BLaER1 treated with 17β-estradiol and CSF1 and Interleukin-3, amounts not matched to agents 10 nM and 100 nM (cell line): Measurements from ENCODE around the gene THSD7B.
"Not testable (repeated sequence)": the region's sequence is repeated elsewhere in the genome, so short reads cannot be mapped to it uniquely, and the experiment has no call there.

Source experiments
- H3K27ac ChIP-seq, 11 experiments: shearing (Covaris generic); formaldehyde crosslinking; 2 replicates each; pipeline ENCODE4 v1.8.1; 2022
- H3K27me3 ChIP-seq, 11 experiments: shearing (Covaris generic); formaldehyde crosslinking; 2 replicates each; pipeline ENCODE4 v1.8.1; 2022
- H3K36me3 ChIP-seq, 11 experiments: shearing (Covaris generic); formaldehyde crosslinking; 2 replicates each; pipeline ENCODE4 v1.8.1; 2022
- H3K4me1 ChIP-seq, 10 experiments: shearing (Covaris generic); formaldehyde crosslinking; 2 replicates each; pipeline ENCODE4 v1.8.1; 2022
- H3K4me2 ChIP-seq, 11 experiments: shearing (Covaris generic); formaldehyde crosslinking; 2 replicates each; pipeline ENCODE4 v1.8.1; 2022
- H3K4me3 ChIP-seq, 10 experiments: shearing (Covaris generic); formaldehyde crosslinking; 2 replicates each; pipeline ENCODE4 v1.8.1; 2022
- H3K9ac ChIP-seq, 11 experiments: shearing (Covaris generic); formaldehyde crosslinking; 2 replicates each; pipeline ENCODE4 v1.8.1; 2022
- H3K9me3 ChIP-seq, 11 experiments: shearing (Covaris generic); formaldehyde crosslinking; replicated peaks in 1 of 11; 2 replicates each; pipeline ENCODE4 v1.8.1; 2022
- H4K20me1 ChIP-seq, 11 experiments: shearing (Covaris generic); formaldehyde crosslinking; 2 replicates each; pipeline ENCODE4 v1.8.1; 2022
- Cebpa-rat ChIP-seq, 11 experiments: shearing (Covaris generic); IDR thresholded peaks; 2 replicates each; pipeline ENCODE4 v1.8.1; 2022

THSD7B gene

GRCh38 chr2:137535897-137536296 is 770.6 kb downstream of the THSD7B start:
- no peaks in the 10 kb centered on the region for H3K36me3 ChIP-seq
- no peaks in the 10 kb centered on the region for H4K20me1 ChIP-seq
- no peak overlapping the region for H3K9ac ChIP-seq
- no peak overlapping the region for H3K27ac ChIP-seq
- no peaks in the 10 kb centered on the region; a peak in 2 of 20 replicates for H3K4me1 ChIP-seq
- no peaks in the 10 kb centered on the region for H3K27me3 ChIP-seq
- no peak overlapping the region for H3K4me2 ChIP-seq
- no peak overlapping the region for H3K4me3 ChIP-seq
- H3K9me3 ChIP-seq, result no peaks in the 10 kb centered on the region
- no peak for TF ChIP-seq Cebpa-rat (IDR thresholded peaks at IDR 0.05)

- no peak for TF ChIP-seq Cebpa-rat (IDR thresholded peaks at IDR 0.05)
- Histone ChIP-seq H4K20me1 (no peaks in the 10 kb centered on the region), H3K27ac (no peak overlapping the region)
Measured at GRCh38 chr2:137539336-137539735, 774.0 kb downstream of the THSD7B start.

DNA sequence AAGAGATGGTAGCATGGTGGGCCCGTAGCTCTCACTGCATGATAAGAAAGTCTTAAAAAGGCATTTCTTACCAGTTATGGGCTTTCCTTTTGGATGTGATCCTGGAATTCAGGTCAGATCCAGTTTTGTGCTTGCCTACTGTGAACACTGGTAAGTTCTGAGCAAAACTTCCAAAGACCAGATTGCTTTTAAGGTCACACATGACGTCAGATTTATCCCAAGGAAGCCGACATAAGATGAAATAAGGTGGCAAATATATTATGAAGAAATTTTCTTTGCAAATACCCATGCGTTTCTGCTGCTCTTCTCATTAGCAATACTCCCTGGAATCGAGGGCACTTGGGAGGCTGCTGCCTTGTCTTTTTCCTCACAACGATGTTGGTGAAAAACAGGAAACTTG is 782.5 kb downstream of the THSD7B start:
- Histone ChIP-seq H3K4me2 (no peak overlapping the region), H3K36me3 (no peaks in the 10 kb centered on the region), H3K27me3 (no peaks in the 10 kb centered on the region), H3K9me3 (no peaks in the 10 kb centered on the region), H3K4me3 (no peak overlapping the region), H3K9ac (no peak overlapping the region), H4K20me1 (no peaks in the 10 kb centered on the region), H3K27ac (no peak overlapping the region), H3K4me1 (no peaks in the 10 kb centered on the region)
- TF ChIP-seq Cebpa-rat (IDR thresholded peaks at IDR 0.05), result no peak

More at GRCh38 chr2:137539336-137539735, 774.0 kb downstream of the THSD7B start:
- H3K27me3 ChIP-seq, result no peaks in the 10 kb centered on the region
- H3K4me1 ChIP-seq, result no peaks in the 10 kb centered on the region
- no peak overlapping the region for H3K4me2 ChIP-seq
- no peak overlapping the region for H3K4me3 ChIP-seq
- no peak overlapping the region for H3K9ac ChIP-seq
- H3K9me3 ChIP-seq, result peaks cover 0 to 3% (median 0%) of the 10 kb centered on the region in 11 experiments; a peak in 1 of 22 replicates
- no peaks in the 10 kb centered on the region for H3K36me3 ChIP-seq

DNA sequence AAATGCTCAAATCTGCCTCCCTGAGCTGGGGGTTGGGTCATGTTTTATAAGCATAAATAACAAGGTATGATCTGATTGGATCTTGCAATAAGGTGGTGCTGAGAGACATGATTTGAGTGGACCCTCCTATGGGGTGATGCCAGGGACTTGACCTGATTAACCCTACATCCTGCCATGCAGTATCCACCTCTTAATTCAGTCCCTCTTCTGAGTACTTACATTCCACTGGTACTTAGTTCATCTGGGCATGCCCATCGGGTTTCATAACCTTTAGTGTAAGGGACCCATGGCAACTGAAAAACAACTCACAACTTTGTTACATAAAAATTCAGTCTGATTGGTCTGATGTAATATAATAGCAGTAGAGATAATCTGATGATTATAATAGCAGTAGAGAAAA is 801.0 kb downstream of the THSD7B start:
- Histone ChIP-seq H3K27me3 (no peaks in the 10 kb centered on the region), H3K4me1 (peaks cover 0 to 31% (median 11%) of the 10 kb centered on the region in 10 experiments; a peak in 10 of 20 replicates), H3K9me3 (peaks cover 0 to 11% (median 6%) of the 10 kb centered on the region in 11 experiments; a peak in 4 of 22 replicates), H3K4me2 (no peak overlapping the region), H3K27ac (no peak overlapping the region), H3K4me3 (no peak overlapping the region), H3K36me3 (no peaks in the 10 kb centered on the region), H4K20me1 (no peaks in the 10 kb centered on the region), H3K9ac (no peak overlapping the region)
- no peak for TF ChIP-seq Cebpa-rat (IDR thresholded peaks at IDR 0.05)

GRCh38 chr2:137570484-137570883 is 805.1 kb downstream of the THSD7B start:
- Histone ChIP-seq H3K27ac (no peak overlapping the region), H3K4me2 (no peak overlapping the region), H3K4me1 (no peaks in the 10 kb centered on the region), H4K20me1 (no peaks in the 10 kb centered on the region), H3K9me3 (peaks cover 0 to 4% (median under 1%) of the 10 kb centered on the region in 11 experiments; a peak in 2 of 22 replicates), H3K4me3 (no peak overlapping the region), H3K27me3 (no peaks in the 10 kb centered on the region), H3K9ac (no peak overlapping the region), H3K36me3 (no peaks in the 10 kb centered on the region)
- no peak for TF ChIP-seq Cebpa-rat (IDR thresholded peaks at IDR 0.05)

DNA sequence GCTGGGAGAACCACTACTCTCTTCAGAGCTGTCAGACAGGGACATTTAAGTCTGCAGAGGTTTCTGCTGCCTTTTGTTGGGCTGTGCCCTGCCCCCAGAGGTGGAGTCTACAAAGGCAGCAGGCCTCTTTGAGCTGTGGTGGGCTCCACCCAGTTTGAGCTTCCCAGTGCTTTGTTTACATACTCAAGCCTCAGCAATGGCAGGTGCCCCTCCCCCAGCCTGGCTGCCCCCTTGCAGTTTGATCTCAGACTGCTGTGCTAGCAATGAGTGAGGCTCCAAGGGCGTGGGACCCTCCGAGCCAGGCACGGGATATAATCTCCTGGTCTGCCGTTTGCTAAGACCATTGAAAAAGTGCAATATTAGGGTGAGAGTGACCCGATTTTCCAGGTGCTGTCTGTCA is 822.5 kb downstream of the THSD7B start:
- H3K36me3 ChIP-seq, H3K9me3 ChIP-seq, H3K4me3 ChIP-seq, H3K4me2 ChIP-seq, H3K27me3 ChIP-seq, H3K9ac ChIP-seq, H4K20me1 ChIP-seq, H3K27ac ChIP-seq, H3K4me1 ChIP-seq: not testable (repeated sequence)

- not testable (repeated sequence) for H3K27ac ChIP-seq, H3K4me1 ChIP-seq, H4K20me1 ChIP-seq, H3K36me3 ChIP-seq, H3K27me3 ChIP-seq, H3K9ac ChIP-seq, H3K4me3 ChIP-seq, H3K4me2 ChIP-seq, H3K9me3 ChIP-seq
Measured at GRCh38 chr2:137588578-137588977, 823.2 kb downstream of the THSD7B start.

DNA sequence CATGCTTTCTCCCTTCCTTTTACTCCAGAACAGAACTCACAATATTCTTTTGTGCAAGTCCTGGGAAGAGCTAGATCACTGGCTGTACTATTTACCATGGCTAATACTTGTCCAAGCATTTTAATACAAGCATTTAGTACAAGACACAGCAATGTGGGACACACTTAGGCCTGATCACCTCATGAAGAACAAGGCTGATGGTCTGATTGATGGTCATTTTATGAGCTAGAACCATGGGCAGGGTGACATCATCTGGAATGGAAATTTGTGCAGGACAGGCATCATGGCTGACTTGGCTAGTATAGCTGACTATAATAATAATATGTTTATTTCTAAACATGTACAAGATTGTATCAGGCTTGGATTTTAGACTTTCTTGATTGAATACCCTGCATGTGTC is 824.8 kb downstream of the THSD7B start:
- Histone ChIP-seq H3K27me3 (no peaks in the 10 kb centered on the region), H3K9ac (no peak overlapping the region), H3K9me3 (0 out of 22 replicates have a peak, but pooled peaks cover 0 to 5% (median 0%) of the 10 kb centered on the region in 11 experiments), H3K4me2 (no peak overlapping the region), H3K4me3 (no peak overlapping the region), H3K36me3 (no peaks in the 10 kb centered on the region), H3K4me1 (no peaks in the 10 kb centered on the region), H4K20me1 (no peaks in the 10 kb centered on the region), H3K27ac (no peak overlapping the region)
- TF ChIP-seq Cebpa-rat (IDR thresholded peaks at IDR 0.05), result no peak

DNA sequence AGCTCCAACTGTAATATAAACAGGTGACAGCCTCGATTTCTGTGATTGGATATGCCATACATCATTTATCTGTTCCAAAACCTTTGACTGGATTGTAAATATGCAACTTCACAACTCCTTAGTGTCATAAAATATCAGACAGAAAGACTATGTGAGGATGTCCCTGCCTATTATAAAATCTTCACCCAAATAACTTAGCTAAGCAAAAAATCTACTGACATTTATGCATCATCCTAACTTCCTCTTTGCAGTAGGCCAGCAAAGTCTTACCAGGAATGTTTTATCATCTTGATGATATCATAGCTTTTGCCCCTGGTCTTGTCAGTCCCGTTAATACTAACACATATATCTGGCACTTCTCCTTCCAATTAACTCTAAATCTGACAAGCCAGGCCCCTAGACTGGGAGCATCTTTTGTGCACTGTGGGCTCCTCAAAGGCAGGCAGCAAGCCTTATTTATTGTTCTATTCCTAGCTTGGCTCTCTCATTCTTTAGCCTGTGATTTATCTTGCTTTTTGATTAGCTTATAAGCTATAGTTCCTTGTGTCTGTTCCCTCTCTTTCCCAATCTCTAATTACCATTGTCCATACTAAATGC is 842.5 kb downstream of the THSD7B start:
- Histone ChIP-seq H3K4me1 (0 out of 20 replicates have a peak, but pooled peaks cover 0 to 6% (median 0%) of the 10 kb centered on the region in 10 experiments), H3K9me3 (no peaks in the 10 kb centered on the region), H3K4me3 (no peak overlapping the region), H3K27ac (no peak overlapping the region), H4K20me1 (no peaks in the 10 kb centered on the region), H3K9ac (no peak overlapping the region), H3K4me2 (no peak overlapping the region), H3K27me3 (no peaks in the 10 kb centered on the region), H3K36me3 (no peaks in the 10 kb centered on the region)
- no peak for TF ChIP-seq Cebpa-rat (IDR thresholded peaks at IDR 0.05)

DNA sequence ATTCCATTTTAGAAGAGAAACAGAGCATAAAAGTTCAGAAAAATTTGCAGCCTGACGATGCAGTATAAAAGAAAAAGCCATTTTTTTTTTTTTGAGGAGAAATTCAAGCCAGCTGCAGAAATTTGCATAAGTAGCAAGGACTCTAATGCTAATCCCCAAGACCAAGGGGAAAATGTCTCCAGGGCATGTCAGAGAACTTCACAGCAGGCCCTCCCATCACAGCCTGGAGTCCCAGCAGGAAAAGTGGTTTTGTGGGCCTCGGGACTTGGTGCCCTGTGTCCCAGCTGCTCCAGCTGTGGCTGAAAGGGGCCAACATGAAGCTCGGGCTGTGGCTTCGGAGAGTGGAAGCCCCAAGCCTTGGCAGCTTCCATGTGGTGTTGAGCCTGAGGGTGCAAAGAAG is 873.6 kb downstream of the THSD7B start:
- Histone ChIP-seq H3K36me3 (no peaks in the 10 kb centered on the region), H4K20me1 (no peaks in the 10 kb centered on the region), H3K4me3 (no peak overlapping the region), H3K27me3 (no peaks in the 10 kb centered on the region), H3K4me2 (no peak overlapping the region), H3K27ac (no peak overlapping the region), H3K9me3 (peaks cover 0 to 16% (median 7%) of the 10 kb centered on the region in 11 experiments; a peak in 7 of 22 replicates), H3K9ac (no peak overlapping the region), H3K4me1 (no peaks in the 10 kb centered on the region)
- no peak for TF ChIP-seq Cebpa-rat (IDR thresholded peaks at IDR 0.05)
